Measurements from ENCODE around the gene XAB2.
"Not testable (repeated sequence)": the region's sequence is repeated elsewhere in the genome, so short reads cannot be mapped to it uniquely, and the experiment has no call there.

XAB2 gene

DNA sequence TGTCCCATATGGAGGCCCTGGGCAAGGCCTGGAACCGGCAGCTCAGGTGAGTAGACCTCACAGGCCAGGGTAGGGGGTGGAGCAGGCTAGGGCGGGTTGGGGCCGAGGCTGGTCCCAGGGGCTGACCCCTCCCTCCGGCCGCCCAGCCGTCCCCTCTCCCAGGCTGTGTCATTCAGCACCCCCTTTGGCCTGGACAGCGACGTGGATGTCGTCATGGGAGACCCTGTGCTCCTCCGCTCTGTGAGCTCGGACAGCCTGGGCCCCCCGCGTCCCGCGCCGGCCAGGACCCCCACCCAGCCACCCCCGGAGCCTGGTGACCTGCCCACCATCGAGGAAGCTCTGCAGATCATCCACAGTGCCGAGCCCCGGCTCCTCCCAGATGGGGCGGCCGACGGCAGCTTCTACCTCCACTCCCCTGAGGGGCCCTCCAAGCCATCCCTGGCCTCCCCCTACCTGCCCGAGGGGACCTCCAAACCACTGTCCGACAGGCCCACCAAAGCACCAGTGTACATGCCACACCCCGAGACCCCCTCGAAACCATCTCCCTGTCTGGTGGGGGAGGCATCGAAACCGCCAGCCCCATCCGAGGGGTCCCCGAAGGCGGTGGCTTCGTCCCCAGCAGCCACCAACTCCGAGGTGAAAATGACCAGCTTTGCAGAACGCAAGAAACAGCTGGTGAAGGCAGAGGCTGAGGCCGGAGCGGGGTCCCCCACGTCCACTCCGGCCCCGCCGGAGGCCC is 17.6 kb downstream of the XAB2 start:
- DNase-seq = no peak

DNA sequence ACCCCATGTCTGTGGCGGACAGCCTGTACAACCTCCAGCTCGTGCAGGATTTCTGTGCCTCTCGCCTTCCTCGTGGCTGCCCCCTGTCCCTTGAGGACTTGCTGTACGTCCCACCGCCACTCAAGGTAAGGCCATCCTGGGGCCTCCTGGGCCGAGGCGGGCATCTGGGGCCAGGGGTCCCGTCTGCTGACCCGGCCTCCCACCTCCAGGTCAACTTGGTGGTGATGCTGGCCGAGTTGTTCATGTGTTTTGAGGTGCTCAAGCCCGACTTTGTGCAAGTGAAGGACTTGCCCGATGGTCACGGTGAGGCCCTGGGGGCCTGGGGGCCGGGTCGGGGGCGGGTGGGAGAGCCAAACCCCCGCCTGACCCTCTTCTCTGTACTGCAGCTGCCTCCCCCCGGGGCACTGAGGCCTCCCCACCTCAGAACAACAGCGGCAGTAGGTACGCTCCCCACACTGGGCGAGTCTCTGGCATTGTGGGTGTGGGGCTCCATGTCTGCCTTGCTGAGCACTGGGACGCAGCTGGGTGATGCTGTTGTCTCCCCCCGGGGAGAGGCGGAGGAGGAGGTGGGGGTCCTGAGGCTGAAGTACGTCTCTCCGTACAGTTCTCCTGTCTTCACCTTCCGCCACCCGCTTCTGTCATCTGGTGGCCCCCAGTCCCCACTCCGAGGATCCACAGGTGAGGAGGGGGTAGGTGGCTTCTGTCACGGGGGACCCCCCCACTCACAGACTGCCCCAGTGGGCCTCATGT is 18.7 kb downstream of the XAB2 start:
- no peak for DNase-seq

DNA sequence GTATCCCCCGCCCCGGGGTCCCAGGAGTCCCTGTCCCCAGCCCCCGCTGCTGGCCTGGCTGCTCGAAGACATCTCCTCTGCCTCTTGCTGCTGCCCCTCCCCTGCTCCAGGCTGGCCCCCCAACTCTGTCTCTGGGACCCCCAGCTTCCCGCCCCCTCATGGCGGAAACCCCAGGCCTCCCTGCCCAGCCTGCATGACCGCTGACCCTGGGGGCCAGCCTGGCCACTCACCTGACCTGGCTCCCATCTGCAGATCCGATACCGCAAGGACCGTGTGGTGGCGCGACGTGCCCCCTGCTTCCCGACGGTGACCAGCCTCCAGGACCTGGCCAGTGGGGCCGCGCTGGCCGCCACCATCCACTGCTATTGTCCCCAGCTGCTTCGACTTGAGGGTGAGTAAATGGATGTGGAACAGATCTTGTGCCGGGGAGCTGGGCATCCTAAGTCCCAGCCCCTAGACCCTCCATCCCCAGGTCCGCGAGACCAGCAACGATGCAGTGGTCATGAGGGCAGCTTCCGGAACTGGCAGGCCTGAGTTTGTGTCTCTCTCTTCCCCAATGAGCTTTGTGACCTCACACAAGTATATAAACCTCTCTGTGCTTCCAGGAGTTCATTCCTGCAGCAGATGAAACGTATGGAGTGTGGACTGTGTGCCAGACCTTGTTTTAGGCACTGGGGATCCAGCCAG is 21.3 kb downstream of the XAB2 start:
- no peak for DNase-seq

DNA sequence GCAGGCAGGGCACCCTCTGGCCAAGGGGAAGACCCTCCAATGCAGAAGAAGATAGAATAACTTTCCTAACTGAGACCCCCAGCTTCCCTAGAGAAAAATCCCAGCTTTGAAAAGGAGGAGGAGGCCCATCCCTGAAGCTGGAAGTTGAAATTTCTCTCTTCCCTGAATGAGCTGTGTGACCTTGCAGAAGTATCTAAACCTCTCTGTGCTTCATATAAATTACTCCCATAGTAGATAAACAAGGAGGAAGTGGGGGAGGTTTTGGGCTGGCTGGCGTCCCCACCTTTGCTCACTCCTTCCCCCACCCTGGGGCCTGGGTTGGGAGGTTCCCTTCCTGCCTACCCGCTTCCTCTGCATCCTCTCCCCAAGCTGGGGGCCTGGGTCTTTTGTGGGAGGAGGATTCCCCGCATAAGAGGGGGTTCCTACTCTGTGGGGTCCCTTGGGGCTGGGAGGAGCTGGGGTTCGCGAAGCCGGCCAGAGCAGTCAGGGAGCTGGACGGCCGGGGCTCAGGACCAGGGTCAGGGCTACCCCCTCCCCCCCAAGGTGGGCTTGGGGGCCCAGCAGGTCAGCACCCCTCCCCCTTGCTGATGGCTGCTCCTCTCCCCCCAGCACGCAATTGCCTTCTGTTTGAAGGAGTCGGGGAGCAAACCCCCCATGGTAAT is 22.0 kb downstream of the XAB2 start:
- DNase-seq = no peak

DNA sequence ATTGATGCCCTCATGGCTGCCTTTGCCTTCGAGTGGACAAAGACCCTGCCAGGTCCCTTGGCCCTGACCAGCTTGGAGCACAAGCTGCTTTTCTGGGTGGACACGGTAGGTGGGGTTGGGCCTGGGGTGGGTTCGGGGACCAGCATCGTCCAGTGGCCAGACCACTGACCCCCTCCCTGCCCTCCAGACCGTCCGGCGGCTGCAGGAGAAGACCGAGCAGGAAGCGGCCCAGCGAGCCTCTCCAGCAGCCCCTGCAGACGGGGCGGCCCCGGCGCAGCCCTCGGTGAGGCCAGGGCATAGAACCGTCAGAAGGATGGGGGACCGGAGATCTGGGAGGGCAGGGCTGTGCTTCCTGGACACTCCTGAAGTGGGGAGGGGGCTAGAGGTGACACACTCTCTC is 23.1 kb downstream of the XAB2 start:
- no peak for DNase-seq

DNA sequence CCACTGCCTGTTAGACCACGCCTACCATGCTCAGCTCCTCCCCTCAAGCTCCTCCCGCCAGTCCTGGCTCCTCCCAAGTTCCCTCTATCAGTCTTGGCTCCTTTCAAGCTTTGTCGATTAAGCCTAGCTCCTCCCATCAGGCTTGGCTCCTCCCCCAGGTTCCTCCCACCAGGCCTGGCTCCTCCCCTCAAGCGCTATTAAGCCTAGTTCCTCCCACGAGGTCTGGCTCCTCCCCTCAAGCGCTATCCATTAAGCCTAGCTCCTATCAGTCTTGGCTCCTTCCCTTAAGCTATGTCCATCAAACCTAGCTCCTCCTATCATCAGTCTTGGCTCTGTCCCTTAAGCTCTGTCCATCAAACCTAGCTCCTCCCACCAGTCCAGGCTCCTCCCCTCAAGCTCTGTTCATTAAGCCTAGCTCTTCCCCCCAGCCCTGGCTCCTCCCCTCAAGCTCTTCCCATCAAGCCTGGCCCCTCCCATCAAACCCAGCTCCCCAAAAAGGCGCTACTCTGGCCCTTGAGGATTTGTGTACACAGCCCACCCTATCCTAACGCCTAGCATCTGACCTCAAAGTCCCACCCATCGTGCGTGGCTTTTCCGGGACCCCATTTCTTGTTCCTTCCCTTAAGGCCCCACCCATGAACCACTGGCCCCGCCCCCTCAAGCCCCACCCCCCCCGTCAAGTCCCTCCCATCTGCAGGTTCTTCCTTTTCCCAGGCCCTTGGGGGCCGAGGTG is 23.7 kb downstream of the XAB2 start:
- no peak for DNase-seq

DNA sequence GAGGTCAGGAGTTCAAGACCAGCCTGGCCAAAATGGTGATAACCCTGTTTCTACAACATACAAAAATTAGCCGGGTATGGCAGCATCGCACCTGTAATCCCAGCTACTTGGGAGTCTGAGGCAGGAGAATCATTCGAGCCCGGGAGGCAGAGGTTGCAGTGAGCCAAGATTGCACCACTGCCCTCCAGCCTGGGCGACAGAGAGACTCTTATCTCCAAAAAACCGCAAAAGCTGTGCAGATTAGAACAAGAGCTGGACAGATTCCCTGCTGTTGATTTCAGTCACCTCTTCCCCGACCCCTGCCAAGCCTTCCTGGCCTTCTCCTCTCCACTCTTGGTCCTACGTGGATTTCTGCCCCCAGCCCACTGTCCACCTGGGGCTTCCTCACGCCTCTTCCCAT is 25.4 kb downstream of the XAB2 start:
- DNase-seq = no peak

DNA sequence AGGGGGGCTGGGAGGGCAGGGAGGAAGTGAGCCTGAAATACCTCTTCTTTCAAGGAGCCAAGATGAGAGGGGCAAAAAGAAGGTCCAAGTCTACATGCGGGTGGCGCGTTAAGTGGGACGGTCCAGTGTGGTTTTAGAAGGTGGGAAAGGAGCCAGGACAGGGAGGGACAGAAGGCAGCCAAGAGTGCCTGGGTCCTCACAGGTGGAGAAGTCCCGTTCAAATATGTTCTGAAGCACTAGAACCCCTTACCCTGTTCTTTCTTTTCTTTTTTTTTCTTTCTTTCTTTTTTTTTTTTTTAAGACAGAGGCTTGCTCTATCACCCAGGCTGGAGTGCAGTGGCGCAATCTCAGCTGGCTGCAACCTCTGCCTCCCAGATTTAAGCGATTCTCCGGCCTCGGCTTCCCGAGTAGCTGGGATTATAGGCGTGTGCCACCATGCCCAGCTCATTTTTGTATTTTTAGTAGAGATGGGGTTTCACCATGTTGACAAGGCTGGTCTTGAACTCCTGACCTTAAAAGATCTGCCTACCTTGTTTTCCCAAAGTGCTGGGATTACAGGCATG is 26.3 kb downstream of the XAB2 start:
- no peak for DNase-seq

DNA sequence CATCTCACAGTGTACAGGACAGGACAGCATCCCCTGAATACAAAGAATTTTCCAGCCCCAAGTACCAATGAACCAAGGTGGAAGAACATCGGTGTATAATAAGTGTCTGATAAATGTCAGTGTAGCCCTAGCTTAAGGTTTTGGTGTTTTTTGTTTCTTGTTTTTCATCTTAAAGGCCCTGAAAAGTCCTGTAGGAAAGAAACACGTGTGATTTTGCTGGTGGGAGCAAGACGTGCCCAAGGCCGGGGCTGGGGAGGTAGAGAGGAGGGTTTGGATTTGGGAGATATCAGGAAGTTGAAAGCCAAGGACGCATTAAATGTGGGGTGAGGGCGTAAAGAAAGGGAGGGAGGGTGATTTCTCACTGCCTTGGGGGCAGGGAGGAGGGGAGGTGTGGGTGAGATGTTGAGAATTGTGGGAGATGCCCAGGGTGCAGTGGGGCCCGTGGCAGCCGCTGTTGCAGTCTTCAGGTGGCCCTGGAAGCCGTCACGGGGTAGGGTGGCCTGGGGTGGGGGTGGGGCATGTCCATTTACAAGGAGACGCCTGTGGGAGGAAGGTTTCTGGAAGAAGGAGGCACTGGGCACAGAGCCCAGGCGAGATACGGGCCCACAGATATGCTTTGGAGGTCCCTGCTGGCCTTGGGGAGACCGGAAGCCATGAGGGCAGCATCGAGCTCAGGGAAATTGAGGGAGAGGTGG is 27.0 kb downstream of the XAB2 start:
- no peak for DNase-seq

DNA sequence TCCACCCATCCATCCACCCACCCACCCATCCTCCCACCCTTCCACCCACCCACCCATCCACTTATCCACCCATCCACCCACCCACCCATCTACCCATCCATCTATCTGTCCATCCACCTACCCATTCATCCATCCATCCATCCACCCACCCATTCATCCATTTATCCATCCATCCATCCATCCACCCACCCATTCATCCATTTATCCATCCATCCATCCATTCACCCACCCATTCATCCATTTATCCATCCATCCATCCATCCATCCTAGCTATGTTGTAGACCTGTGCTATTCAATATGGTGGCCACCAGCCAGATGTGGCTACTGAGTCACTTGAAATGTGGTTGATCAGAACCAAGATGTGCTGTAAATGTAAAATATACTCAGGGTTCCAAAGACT is 28.6 kb downstream of the XAB2 start:
- DNase-seq = no peak

DNA sequence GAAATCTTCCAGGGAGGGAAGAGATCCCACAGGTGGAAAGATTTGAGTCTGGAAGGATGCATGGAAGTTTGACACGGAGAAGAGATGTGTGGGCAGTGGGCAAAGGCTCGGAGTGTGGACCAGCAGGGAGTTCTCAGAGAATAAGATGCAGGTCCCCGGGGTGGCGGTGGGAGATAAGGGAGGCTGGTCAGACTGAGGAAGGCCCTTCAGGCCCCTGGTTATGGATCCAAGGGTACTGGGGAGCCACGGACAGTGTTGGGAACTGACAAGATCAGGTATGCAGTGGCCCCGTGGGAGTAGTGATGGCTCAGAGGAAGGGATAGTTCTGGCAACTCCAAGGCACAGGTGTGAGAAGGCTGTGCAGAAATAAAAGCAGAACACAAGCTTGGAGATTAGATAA is 31.2 kb downstream of the XAB2 start:
- no peak for DNase-seq

DNA sequence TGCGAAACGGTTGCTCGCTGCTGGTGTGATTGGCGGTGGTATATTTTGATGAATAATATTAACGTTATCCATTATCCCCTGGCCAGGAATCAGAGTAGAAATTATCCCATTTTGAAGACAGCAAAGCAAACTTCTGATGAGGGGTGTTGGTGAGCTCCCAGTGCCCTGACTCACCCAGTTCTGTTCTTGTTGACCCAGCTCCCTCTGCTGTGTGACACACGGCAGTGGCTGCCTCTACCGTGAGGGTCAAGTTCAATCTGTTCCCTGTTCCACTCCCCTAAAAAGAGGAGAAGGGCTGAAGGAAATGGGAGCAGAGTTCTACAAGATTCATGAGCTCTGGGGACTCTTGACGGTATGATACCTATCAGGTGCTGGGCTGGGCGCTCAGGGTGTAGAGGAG is 31.7 kb downstream of the XAB2 start:
- no peak for DNase-seq

DNA sequence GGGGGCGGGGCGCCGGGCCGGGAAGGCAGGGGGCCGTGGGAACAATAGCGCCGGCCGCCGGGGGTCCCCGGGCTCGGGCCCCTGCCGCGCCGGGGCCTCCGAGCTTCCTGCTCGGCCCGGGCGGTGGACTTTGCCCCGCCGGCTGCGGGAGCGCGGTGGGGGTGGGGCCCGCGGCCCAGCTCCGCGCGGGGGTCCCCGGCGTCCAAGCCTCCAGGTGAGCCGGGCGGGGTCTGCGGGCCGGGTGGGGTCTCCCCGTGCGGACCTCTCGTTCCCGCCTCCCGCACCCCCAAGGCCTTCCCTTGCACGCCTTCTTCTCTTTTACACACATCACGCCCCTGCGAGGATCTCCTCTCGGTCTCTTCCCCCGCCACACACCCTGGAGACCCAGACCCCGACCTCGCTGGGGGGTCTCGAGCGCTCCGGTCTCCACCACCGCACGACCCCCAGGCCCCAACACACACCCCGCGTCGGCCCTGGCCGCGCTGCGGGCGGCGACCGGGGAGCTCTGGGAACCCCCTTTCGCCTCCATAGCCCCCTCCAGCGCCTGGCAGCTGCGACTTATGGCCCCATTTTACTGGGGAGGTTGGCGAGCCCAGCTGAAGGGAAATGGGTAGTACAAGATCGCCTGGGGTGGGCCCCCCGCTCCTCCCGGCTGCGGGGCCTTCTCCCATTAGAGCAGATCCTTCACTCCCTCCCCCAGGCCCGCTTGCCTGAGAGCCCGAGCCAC is 33.0 kb downstream of the XAB2 start:
- no peak for DNase-seq

DNA sequence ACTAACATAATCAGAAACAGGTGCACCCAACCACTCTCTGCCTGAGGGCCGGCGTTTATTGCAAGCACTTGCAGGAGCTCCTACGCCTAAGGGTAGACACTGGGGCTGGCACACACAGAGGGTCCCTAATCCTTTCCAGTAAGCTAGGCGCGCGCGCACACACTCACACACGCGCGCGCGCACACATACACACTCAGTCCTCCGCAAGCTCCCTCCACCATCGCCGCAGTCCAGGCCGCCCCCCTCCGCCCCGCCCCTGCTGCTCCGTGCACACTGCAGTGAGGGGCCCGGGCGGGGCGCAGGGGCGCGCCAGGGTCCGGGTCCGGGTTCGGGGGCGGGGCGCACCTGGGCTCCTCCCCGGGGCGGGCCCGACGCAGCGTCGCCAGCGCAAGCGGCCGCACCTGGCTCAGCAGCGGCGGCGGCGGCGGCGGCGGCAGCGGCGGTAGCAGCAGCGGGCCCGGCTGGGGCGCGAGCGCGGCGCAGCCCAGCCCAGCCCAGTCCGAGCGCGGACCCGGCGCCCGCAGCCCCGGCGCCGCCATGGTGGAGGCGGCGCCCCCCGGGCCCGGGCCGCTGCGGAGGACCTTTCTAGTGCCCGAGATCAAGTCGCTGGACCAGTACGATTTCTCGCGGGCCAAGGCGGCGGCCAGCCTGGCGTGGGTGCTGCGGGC is 33.7 kb downstream of the XAB2 start, which contains the start of gene CAMSAP3:
TSS of gene CAMSAP3 (plus strand) at position 398 of the 668 bp plus-strand sequence. CDS start at position 538, 140 bp downstream.
- DNase-seq = peak; percentile 63 to 70

DNA sequence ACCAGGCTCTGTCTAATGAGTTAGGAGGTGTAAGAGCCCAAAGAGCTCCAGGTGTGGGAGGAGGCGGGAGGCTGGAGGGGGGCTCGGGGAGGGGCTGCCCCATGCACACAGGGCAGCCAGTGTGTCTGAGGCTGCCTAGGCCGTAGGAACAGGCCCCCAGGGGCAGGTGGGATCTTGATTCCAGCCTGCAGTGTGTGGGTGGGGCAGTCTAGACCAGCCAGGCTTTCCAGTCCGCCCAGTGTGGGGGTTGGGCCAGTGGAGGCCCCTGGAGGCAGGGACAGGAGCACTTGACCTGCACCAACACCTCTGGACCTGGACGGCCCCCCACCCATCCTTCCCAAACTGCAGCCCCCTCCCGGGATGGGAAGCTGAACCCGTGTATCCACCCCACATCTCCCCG is 39.1 kb downstream of the XAB2 start:
- DNase-seq = no peak

DNA sequence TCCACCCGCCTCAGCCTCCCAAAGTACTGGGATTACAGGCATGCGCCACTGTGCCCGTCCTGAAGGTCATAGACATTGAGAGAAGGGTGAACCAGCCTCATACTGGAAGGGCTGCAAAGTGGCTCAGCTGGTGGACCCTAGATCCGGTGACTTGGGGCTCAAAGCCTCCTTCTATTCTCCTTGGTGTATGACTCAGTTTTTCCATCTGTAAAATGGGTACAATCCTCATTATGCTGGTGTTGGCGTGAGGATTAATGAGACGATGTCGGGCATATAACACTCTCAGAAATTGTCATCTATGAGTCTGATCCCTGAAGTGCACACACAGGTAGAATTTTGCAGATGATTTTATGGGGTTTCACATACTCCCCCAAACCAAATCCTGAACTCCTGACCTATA is 39.5 kb downstream of the XAB2 start:
- no peak for DNase-seq

DNA sequence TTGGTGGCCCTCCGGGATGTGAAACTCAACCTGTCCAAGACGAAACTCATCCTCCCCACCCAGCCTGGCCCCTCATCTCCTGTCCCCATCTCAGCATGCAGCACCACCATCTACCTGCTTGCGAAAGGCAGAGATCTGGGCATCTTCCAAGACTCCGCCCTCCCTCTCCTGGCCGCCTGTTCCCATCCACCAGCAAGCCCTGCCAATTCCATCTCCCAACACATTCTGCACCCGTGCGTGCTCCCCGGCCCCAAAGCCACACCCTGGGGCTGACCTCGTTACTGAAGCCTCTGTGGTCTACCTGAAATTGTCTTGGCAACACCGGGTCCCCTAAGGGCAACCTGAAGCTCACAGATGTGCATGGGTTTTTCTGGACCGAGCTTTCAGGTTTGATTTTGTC is 46.9 kb downstream of the XAB2 start:
- DNase-seq = no peak

DNA sequence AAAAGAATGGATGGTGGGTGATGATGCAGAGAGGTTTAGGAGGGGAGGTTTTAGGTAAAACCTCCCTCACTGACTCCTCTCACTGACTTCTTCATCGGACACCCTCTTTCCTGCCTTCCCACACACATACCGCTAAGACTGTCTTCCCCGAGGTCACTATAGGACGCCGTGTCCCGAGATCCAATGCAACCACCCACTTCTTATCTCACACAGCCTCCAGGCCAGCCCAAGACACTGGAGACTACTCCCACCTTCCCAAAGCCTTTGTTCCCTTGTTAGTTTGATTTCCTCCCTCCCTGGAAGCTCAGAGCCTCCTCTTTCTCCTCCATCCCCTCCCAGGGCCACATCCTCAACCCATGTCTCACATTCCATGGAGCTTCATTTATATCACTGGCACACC is 50.2 kb downstream of the XAB2 start:
- DNase-seq = no peak

DNA sequence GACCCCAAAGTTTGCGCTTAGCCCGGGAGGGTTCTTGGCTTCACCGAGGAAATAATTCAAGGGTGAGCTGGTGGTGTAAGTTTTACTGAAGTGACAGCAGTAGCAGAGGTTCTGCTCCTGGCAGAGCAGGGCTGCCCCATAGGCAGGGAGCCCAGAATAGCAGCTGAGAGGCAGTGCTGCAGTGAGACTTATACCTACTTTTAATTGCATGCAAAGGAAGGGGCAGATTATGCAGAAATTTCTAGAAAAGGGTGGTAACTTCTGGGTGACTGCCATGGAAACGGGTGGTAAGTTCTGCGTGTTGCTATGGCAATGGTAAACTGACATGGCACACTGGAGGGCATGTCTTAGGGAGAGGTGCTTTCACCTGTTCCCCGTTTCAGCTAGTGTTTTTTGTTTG is 51.2 kb downstream of the XAB2 start:
- DNase-seq = no peak

DNA sequence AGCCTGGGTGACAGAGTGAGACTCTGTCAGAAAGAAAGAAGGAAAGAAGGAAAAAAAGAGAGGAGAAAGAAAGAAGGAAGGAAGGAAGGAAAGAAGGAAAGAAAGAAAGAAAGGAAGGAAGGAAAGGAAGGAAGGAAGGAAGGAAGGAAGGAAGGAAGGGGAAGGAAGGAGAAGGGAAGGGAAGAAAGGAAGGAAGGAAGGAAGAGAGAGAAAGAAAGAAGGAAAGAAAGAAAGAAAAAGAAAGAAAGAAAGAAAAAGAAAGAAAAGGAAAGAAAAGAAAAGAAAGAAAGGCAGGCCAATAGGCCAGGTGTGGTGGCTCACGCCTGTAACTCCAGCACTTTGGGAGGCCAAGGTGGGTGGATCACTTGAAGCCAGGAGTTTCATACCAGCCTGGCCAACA is 51.9 kb downstream of the XAB2 start:
- not testable (repeated sequence) for DNase-seq
